Tongue (tissue), 2 donors: ENCODE results near the gene MASP2. TPM values are rescaled to one million over a fixed set of nuclear protein-coding genes. Genes with fewer than 3 reads are reported as not detected.
A peak's percentile ranks its signal among the peaks of the same experiment; 100 is the strongest.
"Not testable (repeated sequence)": the region's sequence is repeated elsewhere in the genome, so short reads cannot be mapped to it uniquely, and the experiment has no call there.

Experiments
- DNase-seq: peaks from one replicate; pipeline ENCODE4 v3.0.0-alpha.2; 2015
- total RNA-seq: library from RNA; depleted of rRNA; stranded (reverse); fragments of >200 nt; gene quantifications from one replicate; pipeline ENCODE4 v1.2.3, GENCODE V29; 2014

MASP2 gene
- not detected for total RNA-seq

GRCh38 chr1:11046625-11047365 lies at the start of gene MASP2:
MASP2 (minus strand) TSS chr1:11047239; CDS start chr1:11047207, 32 bp downstream.
- DNase-seq: no peak

- not testable (repeated sequence) for DNase-seq
These were observed 36.7 kb upstream of the MASP2 start for GRCh38 chr1:11083784-11084183.

GRCh38 chr1:11080931-11081330 lies 33.9 kb upstream of the MASP2 start:
- DNase-seq: no peak

- no peak for DNase-seq
These were observed 31.6 kb upstream of the MASP2 start for GRCh38 chr1:11078631-11079030.

- DNase-seq: not testable (repeated sequence)
These were observed 26.4 kb upstream of the MASP2 start for GRCh38 chr1:11073398-11073797.

GRCh38 chr1:11072216-11072917 lies 25.3 kb upstream of the MASP2 start:
- no peak for DNase-seq

- DNase-seq: peak; percentile 39
These were observed 24.6 kb upstream of the MASP2 start for GRCh38 chr1:11071463-11072215.

GRCh38 chr1:11070876-11071275 lies 23.8 kb upstream of the MASP2 start:
- DNase-seq: no peak

GRCh38 chr1:11068600-11069473 lies 21.8 kb upstream of the MASP2 start:
- no peak for DNase-seq

- no peak for DNase-seq
These were observed 20.9 kb upstream of the MASP2 start for GRCh38 chr1:11067716-11068599.

- no peak for DNase-seq
These were observed 18.8 kb upstream of the MASP2 start for GRCh38 chr1:11065796-11066195.

- no peak for DNase-seq
These were observed 17.9 kb upstream of the MASP2 start for GRCh38 chr1:11064942-11065341.

- DNase-seq: not testable (repeated sequence)
These were observed 17.0 kb upstream of the MASP2 start for GRCh38 chr1:11063937-11064537.

GRCh38 chr1:11062965-11063401 lies 15.9 kb upstream of the MASP2 start:
- no peak for DNase-seq

GRCh38 chr1:11061652-11062365 lies 14.8 kb upstream of the MASP2 start:
- DNase-seq: no peak

- peak; percentile 95 for DNase-seq
These were observed 13.2 kb upstream of the MASP2 start, which contains the start of gene SRM for GRCh38 chr1:11059968-11060830. SRM (minus strand) TSS chr1:11060018; CDS start chr1:11059943, 75 bp downstream.

- DNase-seq: no peak
These were observed 12.3 kb upstream of the MASP2 start for GRCh38 chr1:11059155-11059967.
